Astrocyte (in vitro differentiated cells and primary cell): ENCODE results near the gene TMEM45A.

ENCODE experiments used
- EZH2 ChIP-seq: IDR thresholded peaks from 2 replicates; pipeline ENCODE4 v1.6.1; 2012; ENCODE audit warnings: mild to moderate bottlenecking, low read length, inconsistent platforms; ENCODE audit not compliant: insufficient read depth
- TF ChIP-seq, protein P1 (sequence below): IDR thresholded peaks from 2 replicates; pipeline ENCODE4 v1.5.1; 2011; ENCODE audit warnings: low read depth, mild to moderate bottlenecking, inconsistent platforms, low read length, moderate library complexity; ENCODE audit not compliant: insufficient read depth

DNA sequence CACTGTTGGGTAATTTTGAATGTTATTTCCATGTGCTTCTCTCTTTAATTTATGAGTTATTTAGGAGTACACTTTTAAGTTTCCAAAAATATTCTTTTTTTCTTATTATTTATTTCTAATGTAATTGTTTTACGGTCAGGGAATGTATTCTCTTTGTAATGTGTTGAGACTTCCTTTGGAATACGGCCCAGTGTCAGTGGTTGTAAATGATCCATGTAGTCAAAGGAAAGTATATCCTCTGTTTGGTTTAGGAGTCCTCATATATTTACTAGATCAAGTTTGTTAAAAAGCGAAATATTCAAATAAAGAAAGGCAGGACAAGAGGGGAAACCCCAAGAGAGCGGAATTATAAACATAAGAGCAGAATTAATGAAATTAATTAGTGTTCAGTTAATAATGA, 68.0 kb downstream of the TMEM45A start:
- TF ChIP-seq, protein P1, sequence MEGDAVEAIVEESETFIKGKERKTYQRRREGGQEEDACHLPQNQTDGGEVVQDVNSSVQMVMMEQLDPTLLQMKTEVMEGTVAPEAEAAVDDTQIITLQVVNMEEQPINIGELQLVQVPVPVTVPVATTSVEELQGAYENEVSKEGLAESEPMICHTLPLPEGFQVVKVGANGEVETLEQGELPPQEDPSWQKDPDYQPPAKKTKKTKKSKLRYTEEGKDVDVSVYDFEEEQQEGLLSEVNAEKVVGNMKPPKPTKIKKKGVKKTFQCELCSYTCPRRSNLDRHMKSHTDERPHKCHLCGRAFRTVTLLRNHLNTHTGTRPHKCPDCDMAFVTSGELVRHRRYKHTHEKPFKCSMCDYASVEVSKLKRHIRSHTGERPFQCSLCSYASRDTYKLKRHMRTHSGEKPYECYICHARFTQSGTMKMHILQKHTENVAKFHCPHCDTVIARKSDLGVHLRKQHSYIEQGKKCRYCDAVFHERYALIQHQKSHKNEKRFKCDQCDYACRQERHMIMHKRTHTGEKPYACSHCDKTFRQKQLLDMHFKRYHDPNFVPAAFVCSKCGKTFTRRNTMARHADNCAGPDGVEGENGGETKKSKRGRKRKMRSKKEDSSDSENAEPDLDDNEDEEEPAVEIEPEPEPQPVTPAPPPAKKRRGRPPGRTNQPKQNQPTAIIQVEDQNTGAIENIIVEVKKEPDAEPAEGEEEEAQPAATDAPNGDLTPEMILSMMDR, result no peak
- TF ChIP-seq EZH2, result no peak
